WTC11 (cell line): ENCODE results near the gene MAGI2. TPM values are rescaled to one million over a fixed set of nuclear protein-coding genes. Genes with fewer than 3 reads are reported as not detected.

ENCODE experiments used
- ATAC-seq: fragments of 200-7000 bp; cut with Tn5 transposase; 2 replicates; pipeline ENCODE4 v1.10.0; 2021; ENCODE audit warnings: mild to moderate bottlenecking, moderate library complexity
- CTCF ChIA-PET: fragments of 300-600 bp; sonication (Branson Sonifier 250); formaldehyde crosslinking; loops from one replicate; lab custom pipeline; 2021; ENCODE audit warnings: antibody characterized with exemption; lab: Charles Lee
- POLR2A ChIA-PET: fragments of 350-600 bp; sonication (Branson Sonifier 250); formaldehyde crosslinking; loops from one replicate; lab custom pipeline; 2021; ENCODE audit warnings: antibody characterized with exemption; lab: Charles Lee
- DNase-seq: peaks from one replicate; pipeline ENCODE4 v3.0.0; 2021; ENCODE audit warnings: low spot score
- H3K27ac Mint-ChIP-seq: 2 replicates; pipeline ENCODE4 v1.8.0; 2021; ENCODE audit warnings: mixed read lengths
- H3K27me3 Mint-ChIP-seq: 2 replicates; pipeline ENCODE4 v1.8.0; 2021; ENCODE audit warnings: low read depth, mild to moderate bottlenecking, moderate library complexity, mixed read lengths
- H3K36me3 Mint-ChIP-seq: 2 replicates; pipeline ENCODE4 v1.8.0; 2021; ENCODE audit warnings: mixed read lengths
- H3K4me1 Mint-ChIP-seq: 2 replicates; pipeline ENCODE4 v1.8.0; 2022; ENCODE audit warnings: mixed read lengths
- H3K4me3 Mint-ChIP-seq: 2 replicates; pipeline ENCODE4 v1.8.0; 2021; ENCODE audit warnings: mild to moderate bottlenecking, moderate library complexity, mixed read lengths
- H3K9me3 Mint-ChIP-seq: 2 replicates; pipeline ENCODE4 v1.8.0; 2021; ENCODE audit warnings: mixed read lengths
- ARID4B ChIP-seq: sonication (generic); formaldehyde crosslinking; IDR thresholded peaks from 2 replicates; pipeline ENCODE4 v1.8.0; 2023; ENCODE audit warnings: missing genetic modification reagents, mild to moderate bottlenecking, borderline replicate concordance
- CDX4 ChIP-seq: fragments of 250-450 bp; sonication (Bioruptor Pico); IDR thresholded peaks from 2 replicates; pipeline ENCODE4 v1.9.0; 2021; ENCODE audit warnings: moderate library complexity, mild to moderate bottlenecking, inconsistent platforms, borderline replicate concordance
- CREM ChIP-seq: sonication (generic); formaldehyde crosslinking; IDR thresholded peaks from 2 replicates; pipeline ENCODE4 v1.8.1; 2022; ENCODE audit warnings: mild to moderate bottlenecking, missing genetic modification reagents, moderate library complexity
- CTCF ChIP-seq: fragments of 200-600 bp; IDR thresholded peaks from 2 replicates; pipeline ENCODE4 v1.8.0; 2022; ENCODE audit warnings: antibody characterized with exemption
- ESRRA ChIP-seq: sonication (generic); formaldehyde crosslinking; IDR thresholded peaks from 2 replicates; pipeline ENCODE4 v1.8.1; 2022; ENCODE audit warnings: mild to moderate bottlenecking, missing genetic modification reagents, borderline replicate concordance
- GRHL2 ChIP-seq: fragments of 250-450 bp; sonication (Bioruptor Pico); IDR thresholded peaks from 2 replicates; pipeline ENCODE4 v1.8.0; 2022; ENCODE audit warnings: mild to moderate bottlenecking, moderate library complexity; ENCODE audit not compliant: insufficient replicate concordance, severe bottlenecking
- IRF2 ChIP-seq: sonication (generic); formaldehyde crosslinking; IDR thresholded peaks from 2 replicates; pipeline ENCODE4 v1.8.0; 2022; ENCODE audit warnings: low read depth, missing genetic modification reagents, borderline replicate concordance
- MXD4 ChIP-seq: fragments of 250-450 bp; sonication (Bioruptor Pico); IDR thresholded peaks from 2 replicates; pipeline ENCODE4 v1.8.0; 2021; ENCODE audit warnings: mild to moderate bottlenecking, moderate library complexity, borderline replicate concordance
- OVOL2 ChIP-seq: fragments of 250-450 bp; sonication (Bioruptor Pico); IDR thresholded peaks from 2 replicates; pipeline ENCODE4 v1.9.0; 2021; ENCODE audit warnings: mild to moderate bottlenecking, borderline replicate concordance
- SMAD3 ChIP-seq: sonication (generic); formaldehyde crosslinking; IDR thresholded peaks from 2 replicates; pipeline ENCODE4 v1.8.0; 2022; ENCODE audit warnings: missing genetic modification reagents, mild to moderate bottlenecking, borderline replicate concordance
- SMAD4 ChIP-seq: sonication (generic); formaldehyde crosslinking; IDR thresholded peaks from 2 replicates; pipeline ENCODE4 v1.8.0; 2022; ENCODE audit warnings: mild to moderate bottlenecking, missing genetic modification reagents
- ZBTB21 ChIP-seq: sonication (generic); formaldehyde crosslinking; IDR thresholded peaks from 2 replicates; pipeline ENCODE4 v1.8.1; 2023; ENCODE audit warnings: mild to moderate bottlenecking, missing genetic modification reagents, borderline replicate concordance
- ZNF232 ChIP-seq: sonication (generic); formaldehyde crosslinking; IDR thresholded peaks from 2 replicates; pipeline ENCODE4 v1.8.0; 2022; ENCODE audit warnings: mild to moderate bottlenecking, missing genetic modification reagents
- ZNF396 ChIP-seq: fragments of 250-450 bp; sonication (Bioruptor Pico); IDR thresholded peaks from 2 replicates; pipeline ENCODE4 v1.8.0; 2021; ENCODE audit warnings: mild to moderate bottlenecking, moderate library complexity, borderline replicate concordance
- total RNA-seq: library from RNA; stranded (reverse); gene quantifications from 3 replicates; pipeline ENCODE4 v1.2.3, GENCODE V29; 2021
- TF ChIP-seq, protein P1 (sequence below): fragments of 250-450 bp; sonication (Bioruptor Pico); IDR thresholded peaks from 2 replicates; pipeline ENCODE4 v1.9.0; 2021; ENCODE audit warnings: mild to moderate bottlenecking
- TF ChIP-seq, protein P2 (sequence below): fragments of 250-450 bp; sonication (Bioruptor Pico); IDR thresholded peaks from 2 replicates; pipeline ENCODE4 v1.8.0; 2021; ENCODE audit warnings: mild to moderate bottlenecking
- TF ChIP-seq, protein P3 (sequence below): sonication (generic); formaldehyde crosslinking; IDR thresholded peaks from 2 replicates; pipeline ENCODE4 v1.8.0; 2023; ENCODE audit warnings: missing genetic modification reagents
- TF ChIP-seq, protein P4 (sequence below): sonication (generic); formaldehyde crosslinking; IDR thresholded peaks from 2 replicates; pipeline ENCODE4 v1.8.1; 2023; ENCODE audit warnings: mild to moderate bottlenecking, moderate library complexity, missing genetic modification reagents

MAGI2 gene
- total RNA-seq, 1 experiment from 2014 or later: 26.6 TPM

- TF ChIP-seq CTCF (no peak), SMAD4 (CRISPR knock-in tag) (no peak)
Observed at GRCh38 chr7:77979219-77979618, 1474.2 kb downstream of the MAGI2 start (continued).

GRCh38 chr7:77975672-77976480 is 1477.6 kb downstream of the MAGI2 start:
- CTCF ChIA-PET: interaction anchor here (0.7 to 1.5 kb wide), 2 partner anchors 45 to 177 kb away, joined by 3 to 4 read pairs; partner anchors contain the start of genes PHTF2 and TMEM60
- POLR2A ChIA-PET: no interaction called here
- Mint-ChIP-seq H3K27ac (no peak overlapping the region), H3K4me3 (no peak overlapping the region), H3K4me1 (no peaks in the 10 kb centered on the region), H3K9me3 (no peaks in the 10 kb centered on the region)
- DNase-seq: no peak
- TF ChIP-seq ESRRA (CRISPR knock-in tag): no peak
- TF ChIP-seq, protein P1, sequence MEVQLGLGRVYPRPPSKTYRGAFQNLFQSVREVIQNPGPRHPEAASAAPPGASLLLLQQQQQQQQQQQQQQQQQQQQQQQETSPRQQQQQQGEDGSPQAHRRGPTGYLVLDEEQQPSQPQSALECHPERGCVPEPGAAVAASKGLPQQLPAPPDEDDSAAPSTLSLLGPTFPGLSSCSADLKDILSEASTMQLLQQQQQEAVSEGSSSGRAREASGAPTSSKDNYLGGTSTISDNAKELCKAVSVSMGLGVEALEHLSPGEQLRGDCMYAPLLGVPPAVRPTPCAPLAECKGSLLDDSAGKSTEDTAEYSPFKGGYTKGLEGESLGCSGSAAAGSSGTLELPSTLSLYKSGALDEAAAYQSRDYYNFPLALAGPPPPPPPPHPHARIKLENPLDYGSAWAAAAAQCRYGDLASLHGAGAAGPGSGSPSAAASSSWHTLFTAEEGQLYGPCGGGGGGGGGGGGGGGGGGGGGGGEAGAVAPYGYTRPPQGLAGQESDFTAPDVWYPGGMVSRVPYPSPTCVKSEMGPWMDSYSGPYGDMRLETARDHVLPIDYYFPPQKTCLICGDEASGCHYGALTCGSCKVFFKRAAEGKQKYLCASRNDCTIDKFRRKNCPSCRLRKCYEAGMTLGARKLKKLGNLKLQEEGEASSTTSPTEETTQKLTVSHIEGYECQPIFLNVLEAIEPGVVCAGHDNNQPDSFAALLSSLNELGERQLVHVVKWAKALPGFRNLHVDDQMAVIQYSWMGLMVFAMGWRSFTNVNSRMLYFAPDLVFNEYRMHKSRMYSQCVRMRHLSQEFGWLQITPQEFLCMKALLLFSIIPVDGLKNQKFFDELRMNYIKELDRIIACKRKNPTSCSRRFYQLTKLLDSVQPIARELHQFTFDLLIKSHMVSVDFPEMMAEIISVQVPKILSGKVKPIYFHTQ (CRISPR knock-in tag): no peak
- TF ChIP-seq CDX4 (CRISPR knock-in tag): no peak
- TF ChIP-seq ZNF396 (CRISPR knock-in tag): no peak
- TF ChIP-seq, all 79 proteins: peak for 0
- no peaks in the 10 kb centered on the region for H3K27me3 Mint-ChIP-seq
- no peak for ATAC-seq
- H3K36me3 Mint-ChIP-seq: no peaks in the 10 kb centered on the region

DNA sequence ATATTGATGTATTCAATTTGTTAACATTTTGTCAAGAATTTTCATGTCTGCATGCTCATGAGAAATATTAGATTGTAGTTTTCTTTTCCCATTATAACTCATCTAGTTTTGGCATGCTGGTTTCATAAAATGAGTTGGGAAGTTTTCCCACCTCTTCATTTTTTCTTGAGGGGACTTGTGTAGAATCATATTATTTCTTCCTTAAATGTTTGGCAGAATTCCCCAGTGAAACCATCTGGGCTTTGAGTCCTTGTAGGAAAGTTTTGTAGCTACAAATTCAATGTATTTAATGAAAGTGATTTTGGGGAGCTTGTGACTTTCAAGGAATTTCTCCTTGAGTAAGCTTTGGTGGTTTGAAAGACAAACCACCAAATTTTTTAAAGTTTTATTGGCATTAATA is 1481.7 kb downstream of the MAGI2 start:
- Mint-ChIP-seq H3K9me3 (no peaks in the 10 kb centered on the region), H3K4me1 (no peaks in the 10 kb centered on the region), H3K27me3 (no peaks in the 10 kb centered on the region), H3K27ac (no peak overlapping the region), H3K4me3 (no peak overlapping the region), H3K36me3 (no peaks in the 10 kb centered on the region)
- POLR2A ChIA-PET: no interaction called here
- CTCF ChIA-PET: interaction anchor here (2.6 kb wide), 1 partner anchor 18 kb away, joined by 8 read pairs; no protein-coding TSS in a partner anchor
- no peak for DNase-seq
- no peak for ATAC-seq
- TF ChIP-seq OVOL2 (CRISPR knock-in tag) (no peak), CREM (CRISPR knock-in tag) (no peak), MXD4 (CRISPR knock-in tag) (no peak), GRHL2 (CRISPR knock-in tag) (no peak), ZBTB21 (CRISPR knock-in tag) (no peak), IRF2 (CRISPR knock-in tag) (no peak), ZNF232 (CRISPR knock-in tag) (no peak), ARID4B (CRISPR knock-in tag) (no peak), SMAD3 (CRISPR knock-in tag) (no peak)
- TF ChIP-seq, protein P2, sequence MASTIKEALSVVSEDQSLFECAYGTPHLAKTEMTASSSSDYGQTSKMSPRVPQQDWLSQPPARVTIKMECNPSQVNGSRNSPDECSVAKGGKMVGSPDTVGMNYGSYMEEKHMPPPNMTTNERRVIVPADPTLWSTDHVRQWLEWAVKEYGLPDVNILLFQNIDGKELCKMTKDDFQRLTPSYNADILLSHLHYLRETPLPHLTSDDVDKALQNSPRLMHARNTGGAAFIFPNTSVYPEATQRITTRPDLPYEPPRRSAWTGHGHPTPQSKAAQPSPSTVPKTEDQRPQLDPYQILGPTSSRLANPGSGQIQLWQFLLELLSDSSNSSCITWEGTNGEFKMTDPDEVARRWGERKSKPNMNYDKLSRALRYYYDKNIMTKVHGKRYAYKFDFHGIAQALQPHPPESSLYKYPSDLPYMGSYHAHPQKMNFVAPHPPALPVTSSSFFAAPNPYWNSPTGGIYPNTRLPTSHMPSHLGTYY (CRISPR knock-in tag): no peak
- TF ChIP-seq, protein P3, sequence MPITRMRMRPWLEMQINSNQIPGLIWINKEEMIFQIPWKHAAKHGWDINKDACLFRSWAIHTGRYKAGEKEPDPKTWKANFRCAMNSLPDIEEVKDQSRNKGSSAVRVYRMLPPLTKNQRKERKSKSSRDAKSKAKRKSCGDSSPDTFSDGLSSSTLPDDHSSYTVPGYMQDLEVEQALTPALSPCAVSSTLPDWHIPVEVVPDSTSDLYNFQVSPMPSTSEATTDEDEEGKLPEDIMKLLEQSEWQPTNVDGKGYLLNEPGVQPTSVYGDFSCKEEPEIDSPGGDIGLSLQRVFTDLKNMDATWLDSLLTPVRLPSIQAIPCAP (CRISPR knock-in tag): no peak
- TF ChIP-seq, protein P4, sequence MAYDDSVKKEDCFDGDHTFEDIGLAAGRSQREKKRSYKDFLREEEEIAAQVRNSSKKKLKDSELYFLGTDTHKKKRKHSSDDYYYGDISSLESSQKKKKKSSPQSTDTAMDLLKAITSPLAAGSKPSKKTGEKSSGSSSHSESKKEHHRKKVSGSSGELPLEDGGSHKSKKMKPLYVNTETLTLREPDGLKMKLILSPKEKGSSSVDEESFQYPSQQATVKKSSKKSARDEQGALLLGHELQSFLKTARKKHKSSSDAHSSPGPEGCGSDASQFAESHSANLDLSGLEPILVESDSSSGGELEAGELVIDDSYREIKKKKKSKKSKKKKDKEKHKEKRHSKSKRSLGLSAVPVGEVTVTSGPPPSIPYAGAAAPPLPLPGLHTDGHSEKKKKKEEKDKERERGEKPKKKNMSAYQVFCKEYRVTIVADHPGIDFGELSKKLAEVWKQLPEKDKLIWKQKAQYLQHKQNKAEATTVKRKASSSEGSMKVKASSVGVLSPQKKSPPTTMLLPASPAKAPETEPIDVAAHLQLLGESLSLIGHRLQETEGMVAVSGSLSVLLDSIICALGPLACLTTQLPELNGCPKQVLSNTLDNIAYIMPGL (CRISPR knock-in tag): no peak
